ENCODE results near the gene DHX35. TPM values are rescaled to one million over a fixed set of nuclear protein-coding genes. Genes with fewer than 3 reads are reported as not detected.

DHX35 gene
- total RNA-seq, 1 experiment from 2014 or later: 11.2 TPM

DNA sequence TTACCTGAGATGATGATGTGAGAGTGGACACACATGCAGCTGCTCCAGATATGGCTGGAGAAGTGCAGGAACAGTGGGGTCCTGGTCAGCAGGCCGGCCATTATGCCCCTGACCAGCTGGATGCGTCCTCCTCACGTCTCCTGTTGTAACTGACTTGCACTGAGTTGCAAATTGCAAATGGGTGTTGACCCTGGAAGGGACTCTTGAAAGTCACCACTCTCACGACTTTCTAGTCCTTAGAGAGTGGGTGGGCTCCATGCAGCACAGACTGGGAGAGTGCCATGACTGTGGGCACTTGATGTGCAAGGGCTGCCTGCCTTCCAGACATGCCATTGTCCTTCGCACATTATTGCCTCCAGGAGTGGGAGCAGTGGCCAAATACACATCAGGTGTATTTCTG lies 25.1 kb upstream of the DHX35 start (continued):
- TF ChIP-seq, protein P1, sequence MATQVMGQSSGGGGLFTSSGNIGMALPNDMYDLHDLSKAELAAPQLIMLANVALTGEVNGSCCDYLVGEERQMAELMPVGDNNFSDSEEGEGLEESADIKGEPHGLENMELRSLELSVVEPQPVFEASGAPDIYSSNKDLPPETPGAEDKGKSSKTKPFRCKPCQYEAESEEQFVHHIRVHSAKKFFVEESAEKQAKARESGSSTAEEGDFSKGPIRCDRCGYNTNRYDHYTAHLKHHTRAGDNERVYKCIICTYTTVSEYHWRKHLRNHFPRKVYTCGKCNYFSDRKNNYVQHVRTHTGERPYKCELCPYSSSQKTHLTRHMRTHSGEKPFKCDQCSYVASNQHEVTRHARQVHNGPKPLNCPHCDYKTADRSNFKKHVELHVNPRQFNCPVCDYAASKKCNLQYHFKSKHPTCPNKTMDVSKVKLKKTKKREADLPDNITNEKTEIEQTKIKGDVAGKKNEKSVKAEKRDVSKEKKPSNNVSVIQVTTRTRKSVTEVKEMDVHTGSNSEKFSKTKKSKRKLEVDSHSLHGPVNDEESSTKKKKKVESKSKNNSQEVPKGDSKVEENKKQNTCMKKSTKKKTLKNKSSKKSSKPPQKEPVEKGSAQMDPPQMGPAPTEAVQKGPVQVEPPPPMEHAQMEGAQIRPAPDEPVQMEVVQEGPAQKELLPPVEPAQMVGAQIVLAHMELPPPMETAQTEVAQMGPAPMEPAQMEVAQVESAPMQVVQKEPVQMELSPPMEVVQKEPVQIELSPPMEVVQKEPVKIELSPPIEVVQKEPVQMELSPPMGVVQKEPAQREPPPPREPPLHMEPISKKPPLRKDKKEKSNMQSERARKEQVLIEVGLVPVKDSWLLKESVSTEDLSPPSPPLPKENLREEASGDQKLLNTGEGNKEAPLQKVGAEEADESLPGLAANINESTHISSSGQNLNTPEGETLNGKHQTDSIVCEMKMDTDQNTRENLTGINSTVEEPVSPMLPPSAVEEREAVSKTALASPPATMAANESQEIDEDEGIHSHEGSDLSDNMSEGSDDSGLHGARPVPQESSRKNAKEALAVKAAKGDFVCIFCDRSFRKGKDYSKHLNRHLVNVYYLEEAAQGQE (IDR thresholded peaks at IDR 0.05; ENCODE audit: low read depth): no peak
- TF ChIP-seq ZNF274 (IDR thresholded peaks at IDR 0.05; ENCODE audit: low read depth, low read length): no peak
- no peak for TF ChIP-seq ZFX (IDR thresholded peaks at IDR 0.05)
- TF ChIP-seq, protein P2, sequence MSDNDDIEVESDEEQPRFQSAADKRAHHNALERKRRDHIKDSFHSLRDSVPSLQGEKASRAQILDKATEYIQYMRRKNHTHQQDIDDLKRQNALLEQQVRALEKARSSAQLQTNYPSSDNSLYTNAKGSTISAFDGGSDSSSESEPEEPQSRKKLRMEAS (IDR thresholded peaks at IDR 0.05): no peak
- TF ChIP-seq ELF1 (IDR thresholded peaks at IDR 0.05; ENCODE audit: borderline replicate concordance, low read depth): no peak
- TF ChIP-seq CBX3 (IDR thresholded peaks at IDR 0.05; ENCODE audit: low read depth): no peak

DNA sequence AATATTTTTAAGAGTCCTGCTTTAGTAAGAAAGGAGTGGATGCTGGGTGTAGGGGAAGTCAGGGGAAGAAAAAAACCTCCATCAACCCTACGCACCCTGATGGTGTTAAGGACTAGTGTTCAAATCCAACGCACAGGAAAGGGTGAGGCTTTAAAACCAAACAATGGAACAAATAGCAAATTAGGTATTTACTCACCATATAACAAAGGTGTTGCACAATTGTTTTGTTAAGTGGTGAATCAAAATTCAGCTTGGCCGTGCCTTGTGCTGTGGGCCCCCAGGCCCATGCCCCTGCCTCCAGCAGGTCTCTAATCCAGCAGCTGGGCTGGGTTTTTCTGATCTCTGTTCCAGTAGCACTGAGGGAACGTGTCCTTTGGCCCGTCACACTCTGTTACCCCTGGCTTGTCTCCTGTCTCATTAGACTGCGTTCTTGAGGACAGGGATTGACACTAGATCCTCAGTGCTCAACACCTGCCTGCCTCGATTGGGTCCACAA lies 24.1 kb upstream of the DHX35 start:
- Histone ChIP-seq H3K9ac (ENCODE audit: low read length) (no peak overlapping the region), H2AFZ (ENCODE audit: low read depth, low read length, poor library complexity, severe bottlenecking) (no peak overlapping the region), H3K27ac (ENCODE audit: low read depth, low read length) (no peak overlapping the region), H3K4me3 (replicated peaks in 1 of 2; ENCODE audit: low read depth in 1 of 2, low read length in 2 of 2) (no peak overlapping the region), H3K4me1 (ENCODE audit: control insufficient read depth in 1 of 2, insufficient read depth in 2 of 2, low read length in 2 of 2) (peaks cover 16 to 25% of the 10 kb centered on the region in 2 experiments), H3K36me3 (ENCODE audit: control insufficient read depth in 1 of 2, insufficient read depth in 2 of 2, low read length in 2 of 2) (peaks cover 23 to 63% of the 10 kb centered on the region in 2 experiments), H3K79me2 (ENCODE audit: insufficient read depth, low read length) (peaks cover 100% of the 10 kb centered on the region), H3K27me3 (ENCODE audit: insufficient read depth, low read length) (no peaks in the 10 kb centered on the region), H3K4me2 (ENCODE audit: low read length) (no peak overlapping the region), H4K20me1 (ENCODE audit: insufficient read depth) (peaks cover 3% of the 10 kb centered on the region; the same call in 1 of the 2 replicates), H3K9me2 (ENCODE audit: insufficient read depth) (no peaks in the 10 kb centered on the region), H3K9me3 (ENCODE audit: control insufficient read depth in 1 of 2, insufficient read depth in 1 of 2, low read depth in 1 of 2, low read length in 2 of 2) (no peaks in the 10 kb centered on the region)
- intact Hi-C loops (cut with micrococcal nuclease): no loop called here
- DNase-seq (ENCODE audit: low read depth, low spot score) (no peak), ATAC-seq (no peak)
- ChIA-PET RAD21 (ENCODE audit: low non-redundant PET in 1 of 2, low total read pairs in 2 of 2, uncharacterized antibody in 2 of 2, unreplicated experiment in 2 of 2) (no interaction called here), POLR2A (no interaction called here), CTCF (no interaction called here)
- TF ChIP-seq, protein P3, sequence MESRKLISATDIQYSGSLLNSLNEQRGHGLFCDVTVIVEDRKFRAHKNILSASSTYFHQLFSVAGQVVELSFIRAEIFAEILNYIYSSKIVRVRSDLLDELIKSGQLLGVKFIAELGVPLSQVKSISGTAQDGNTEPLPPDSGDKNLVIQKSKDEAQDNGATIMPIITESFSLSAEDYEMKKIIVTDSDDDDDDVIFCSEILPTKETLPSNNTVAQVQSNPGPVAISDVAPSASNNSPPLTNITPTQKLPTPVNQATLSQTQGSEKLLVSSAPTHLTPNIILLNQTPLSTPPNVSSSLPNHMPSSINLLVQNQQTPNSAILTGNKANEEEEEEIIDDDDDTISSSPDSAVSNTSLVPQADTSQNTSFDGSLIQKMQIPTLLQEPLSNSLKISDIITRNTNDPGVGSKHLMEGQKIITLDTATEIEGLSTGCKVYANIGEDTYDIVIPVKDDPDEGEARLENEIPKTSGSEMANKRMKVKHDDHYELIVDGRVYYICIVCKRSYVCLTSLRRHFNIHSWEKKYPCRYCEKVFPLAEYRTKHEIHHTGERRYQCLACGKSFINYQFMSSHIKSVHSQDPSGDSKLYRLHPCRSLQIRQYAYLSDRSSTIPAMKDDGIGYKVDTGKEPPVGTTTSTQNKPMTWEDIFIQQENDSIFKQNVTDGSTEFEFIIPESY (IDR thresholded peaks at IDR 0.05; ENCODE audit: extremely low read depth, insufficient replicate concordance, low read length): no peak
- TF ChIP-seq EZH2 (IDR thresholded peaks at IDR 0.05): no peak
- TF ChIP-seq SP1 (IDR thresholded peaks at IDR 0.05; ENCODE audit: low read depth): no peak
- TF ChIP-seq ZFX (IDR thresholded peaks at IDR 0.05): no peak
- TF ChIP-seq, protein P4, sequence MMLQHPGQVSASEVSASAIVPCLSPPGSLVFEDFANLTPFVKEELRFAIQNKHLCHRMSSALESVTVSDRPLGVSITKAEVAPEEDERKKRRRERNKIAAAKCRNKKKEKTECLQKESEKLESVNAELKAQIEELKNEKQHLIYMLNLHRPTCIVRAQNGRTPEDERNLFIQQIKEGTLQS (IDR thresholded peaks at IDR 0.05): no peak
- no peak for TF ChIP-seq YY1 (IDR thresholded peaks at IDR 0.05; ENCODE audit: extremely low read depth, insufficient replicate concordance, low read depth, low read length)
- TF ChIP-seq EZH2phosphoT487 (IDR thresholded peaks at IDR 0.05; ENCODE audit: borderline replicate concordance): no peak
- no peak for TF ChIP-seq ELF1 (IDR thresholded peaks at IDR 0.05; ENCODE audit: borderline replicate concordance, low read depth)
- no peak for TF ChIP-seq POLR2AphosphoS5 (IDR thresholded peaks at IDR 0.05; ENCODE audit: low read depth, low read length)
- no peak for TF ChIP-seq CBX3 (IDR thresholded peaks at IDR 0.05; ENCODE audit: low read depth)
- BruUV-seq (replicated peaks): no TSS peak

Data from HCT116 (cell line).